Endodermal cell (in vitro differentiated cells): ENCODE data around the gene LRFN2. TPM values are rescaled to one million over a fixed set of nuclear protein-coding genes. Genes with fewer than 3 reads are reported as not detected.

ENCODE experiments used
- DNase-seq: peaks from one replicate; pipeline ENCODE4 v3.0.0-alpha.2; 2017
- H3K27ac ChIP-seq: 2 replicates; pipeline ENCODE4 v1.5.1; 2013; ENCODE audit warnings: mild to moderate bottlenecking, low read depth, low read length, moderate library complexity
- H3K27me3 ChIP-seq: 2 replicates; pipeline ENCODE4 v1.6.1; 2013; ENCODE audit warnings: mild to moderate bottlenecking, low read length, moderate library complexity; ENCODE audit not compliant: insufficient read depth, control insufficient read depth, poor library complexity, severe bottlenecking
- H3K36me3 ChIP-seq: 2 replicates; pipeline ENCODE4 v1.7.0; 2013; ENCODE audit warnings: mild to moderate bottlenecking, low read length, moderate library complexity; ENCODE audit not compliant: control insufficient read depth, insufficient read depth
- H3K4me1 ChIP-seq: one replicate; pipeline ENCODE4 v1.7.0; 2013; ENCODE audit warnings: low read length; ENCODE audit not compliant: control insufficient read depth, insufficient read depth
- H3K4me3 ChIP-seq: 2 replicates; pipeline ENCODE4 v1.5.1; 2013; ENCODE audit warnings: mild to moderate bottlenecking, low read length, moderate library complexity
- H3K9ac ChIP-seq: 2 replicates; pipeline ENCODE4 v1.6.1; 2013; ENCODE audit warnings: mild to moderate bottlenecking, low read length, moderate library complexity; ENCODE audit not compliant: poor library complexity, severe bottlenecking; ENCODE audit errors: extremely low read depth
- H3K9me3 ChIP-seq: 2 replicates; pipeline ENCODE4 v1.6.1; 2013; ENCODE audit warnings: mild to moderate bottlenecking, low read length, moderate library complexity; ENCODE audit not compliant: control insufficient read depth
- H3K27ac Mint-ChIP-seq: 2 replicates; pipeline ENCODE4 v1.8.0; 2020; ENCODE audit warnings: mixed read lengths
- H3K27me3 Mint-ChIP-seq: 2 replicates; pipeline ENCODE4 v1.8.0; 2021; ENCODE audit warnings: mild to moderate bottlenecking, mixed read lengths; ENCODE audit not compliant: insufficient read depth
- H3K36me3 Mint-ChIP-seq: 2 replicates; pipeline ENCODE4 v1.8.0; 2020; ENCODE audit warnings: low read depth, mixed read lengths
- H3K4me1 Mint-ChIP-seq: 2 replicates; pipeline ENCODE4 v1.8.0; 2020; ENCODE audit warnings: mixed read lengths
- H3K4me3 Mint-ChIP-seq: 2 replicates; pipeline ENCODE4 v1.8.0; 2020; ENCODE audit warnings: mild to moderate bottlenecking, moderate library complexity, mixed read lengths
- H3K9me3 Mint-ChIP-seq: 2 replicates; pipeline ENCODE4 v1.8.0; 2020; ENCODE audit warnings: mild to moderate bottlenecking, mixed read lengths
- CTCF ChIP-seq: fragments of 200-600 bp; sonication (generic); conservative IDR thresholded peaks from 2 replicates; pipeline ENCODE4 v1.5.0; 2021; ENCODE audit warnings: antibody characterized with exemption, mild to moderate bottlenecking
- WGBS, 2 experiments: methylation state at CpG; one replicate each; pipeline versions ENCODE4 v1.1.5 to v1.1.7; 2013; ENCODE audit warnings: missing lambda C conversion rate in 2 of 2, mixed read lengths in 1 of 2; ENCODE audit not compliant: insufficient coverage in 1 of 2, insufficient read length in 1 of 2; 5-methylcytosine and 5-hydroxymethylcytosine counted together
- total RNA-seq, 2 donors: library from RNA; stranded (reverse); fragmentation: NEBNext Ultra II Directional in 1 of 2; extraction: Animal tissue kit (Norgen Biotek cat#: 25700) in 1 of 2; gene quantifications; 2 replicates in 1 of 2; 3 replicates in 1 of 2; pipeline ENCODE4 v1.2.1, GENCODE V29; 2021

The LRFN2 gene
- total RNA-seq, 2 donors from 2014 or later: 0.15 TPM; not detected in 1

DNA sequence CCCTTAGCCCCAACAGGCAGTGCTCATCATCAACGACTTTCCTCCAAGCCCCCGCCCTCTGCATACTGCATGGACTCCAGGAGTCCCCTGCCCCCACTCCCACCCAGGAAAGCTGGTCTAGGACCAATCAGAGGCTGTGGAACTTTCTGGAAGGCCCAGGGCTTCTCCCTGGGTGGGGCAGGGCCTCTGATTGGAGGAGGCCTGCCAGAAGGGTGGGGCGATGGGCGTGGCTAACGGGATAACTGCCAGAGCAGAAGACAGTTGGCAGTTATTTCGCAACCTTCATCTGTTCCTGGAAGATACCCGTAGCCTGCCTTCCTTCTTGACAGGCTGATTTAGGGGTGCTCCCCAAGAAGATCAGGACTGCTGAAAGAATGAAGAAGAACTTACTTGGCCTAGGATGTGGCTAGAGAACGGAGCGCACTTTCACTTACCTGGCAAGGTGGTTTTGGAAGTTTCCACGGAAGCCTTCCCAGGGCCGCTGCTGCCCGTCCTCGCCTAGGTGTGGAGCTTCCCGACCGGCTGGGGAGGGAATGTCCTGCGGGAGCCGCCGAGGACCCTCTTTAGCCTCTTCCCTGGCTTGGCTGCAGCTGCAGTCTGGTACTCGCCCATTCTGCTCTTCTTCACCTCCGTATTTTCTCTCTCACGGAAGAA, 209.0 kb downstream of the LRFN2 start:
- Mint-ChIP-seq H3K9me3 (no peaks in the 10 kb centered on the region), H3K4me1 (no peaks in the 10 kb centered on the region), H3K27ac (no peak overlapping the region), H3K36me3 (no peaks in the 10 kb centered on the region), H3K4me3 (no peak overlapping the region), H3K27me3 (peaks cover 6% of the 10 kb centered on the region)
- no peaks in the 10 kb centered on the region for H3K36me3 ChIP-seq
- H3K4me1 ChIP-seq: no peaks in the 10 kb centered on the region
- no peak for TF ChIP-seq CTCF
- DNase-seq: peak; percentile 41
- H3K27me3 ChIP-seq: peaks cover 10% of the 10 kb centered on the region
- H3K4me3 ChIP-seq: no peak overlapping the region
- no peaks in the 10 kb centered on the region for H3K9me3 ChIP-seq
- no peak overlapping the region for H3K27ac ChIP-seq
- 89 to 94% methylated on average over 17 to 21 of the region's 21 CpGs for WGBS, 2 experiments
- H3K9ac ChIP-seq: no peak overlapping the region

GRCh38 chr6:40377173-40377806, 209.9 kb downstream of the LRFN2 start:
- DNase-seq: peak; percentile 17
- peaks cover 3% of the 10 kb centered on the region for H3K27me3 Mint-ChIP-seq

GRCh38 chr6:40376113-40376650, 211.0 kb downstream of the LRFN2 start:
- DNase-seq: no peak
- Mint-ChIP-seq H3K4me1 (no peaks in the 10 kb centered on the region), H3K9me3 (no peaks in the 10 kb centered on the region), H3K27me3 (peaks cover 3% of the 10 kb centered on the region), H3K27ac (no peak overlapping the region), H3K36me3 (no peaks in the 10 kb centered on the region), H3K4me3 (no peak overlapping the region)
- WGBS, 2 experiments: 83 to 97% methylated on average over 1 of the region's 1 CpG
- no peak overlapping the region for H3K9ac ChIP-seq
- no peaks in the 10 kb centered on the region for H3K9me3 ChIP-seq
- no peak for TF ChIP-seq CTCF
- peaks cover 28% of the 10 kb centered on the region for H3K27me3 ChIP-seq
- no peak overlapping the region for H3K4me3 ChIP-seq
- H3K27ac ChIP-seq: no peak overlapping the region
- H3K4me1 ChIP-seq: no peaks in the 10 kb centered on the region
- H3K36me3 ChIP-seq: no peaks in the 10 kb centered on the region

More at GRCh38 chr6:40377173-40377806, 209.9 kb downstream of the LRFN2 start:
- no peak for TF ChIP-seq CTCF
- Mint-ChIP-seq H3K9me3 (no peaks in the 10 kb centered on the region), H3K4me1 (no peaks in the 10 kb centered on the region), H3K4me3 (no peak overlapping the region), H3K36me3 (no peaks in the 10 kb centered on the region), H3K27ac (no peak overlapping the region)
- no peak overlapping the region for H3K9ac ChIP-seq
- no peaks in the 10 kb centered on the region for H3K36me3 ChIP-seq
- no peaks in the 10 kb centered on the region for H3K9me3 ChIP-seq
- H3K4me3 ChIP-seq: no peak overlapping the region
- H3K27me3 ChIP-seq: peaks cover 17% of the 10 kb centered on the region
- no peak overlapping the region for H3K27ac ChIP-seq
- no peaks in the 10 kb centered on the region for H3K4me1 ChIP-seq
- WGBS, 2 experiments: 86 to 93% methylated on average over 2 of the region's 2 CpGs
